ENCODE results near the gene NATD1. TPM values are rescaled to one million over a fixed set of nuclear protein-coding genes. Genes with fewer than 3 reads are reported as not detected.

NATD1 gene
- polyA plus RNA-seq, 1 of the 3 experiments (the other 2 are of a cell fraction): 3.9 TPM

GRCh38 chr17:21215935-21216334 lies 37.3 kb downstream of the NATD1 start:
- Histone ChIP-seq H4K20me1 (ENCODE audit: insufficient read depth) (peaks cover 23% of the 10 kb centered on the region), H3K9ac (no peak overlapping the region), H3K27ac (ENCODE audit: low read depth in 2 of 2, low read length in 1 of 2) (no peak overlapping the region), H3K4me1 (ENCODE audit: control insufficient read depth in 1 of 2, insufficient read depth in 2 of 2, low read depth in 1 of 2, low read length in 1 of 2) (peaks cover 10 to 25% of the 10 kb centered on the region in 2 experiments; a peak in 2 of 4 replicates), H3K9me2 (no peaks in the 10 kb centered on the region), H3K36me3 (replicated peaks in 1 of 2; ENCODE audit: control insufficient read depth in 1 of 2, insufficient read depth in 2 of 2, low read length in 1 of 2) (peaks cover 4 to 6% of the 10 kb centered on the region in 2 experiments), H3K4me2 (0 out of 2 replicates have a peak overlapping the region, but pooled peaks have one; percentile 91), H3K79me2 (ENCODE audit: insufficient read depth) (peaks cover 76% of the 10 kb centered on the region), H3K4me3 (ENCODE audit: low read depth in 2 of 2, low read length in 1 of 2) (no peak overlapping the region), H3K27me3 (ENCODE audit: insufficient read depth) (no peaks in the 10 kb centered on the region), H3F3A (replicated peaks; ENCODE audit: insufficient read depth) (no peaks in the 10 kb centered on the region), H3K9me3 (no peaks in the 10 kb centered on the region), H2AFZ (ENCODE audit: low read depth) (no peak overlapping the region)
- no peak for DNase-seq
- WGBS (ENCODE audit: low lambda C conversion rate): 97% methylated on average over 5 of the region's 6 CpGs
- ChIA-PET POLR2A (no interaction called here), CTCF (interaction anchor here (1.5 kb wide), 1 partner anchor 87 kb away, joined by 5 read pairs; no protein-coding TSS in a partner anchor)
- no peak for TF ChIP-seq MEF2A (IDR thresholded peaks at IDR 0.05; ENCODE audit: borderline replicate concordance, low read depth)
- no peak for TF ChIP-seq TCF12 (IDR thresholded peaks at IDR 0.05)
- no peak for TF ChIP-seq YY1 (IDR thresholded peaks at IDR 0.05; ENCODE audit: low read depth)

- POLR2A ChIA-PET: interaction anchor here (1.3 kb wide), 1 partner anchor 61 kb away, joined by 4 read pairs; no protein-coding TSS in a partner anchor
- Histone ChIP-seq H4K20me1 (ENCODE audit: insufficient read depth) (peaks cover 33% of the 10 kb centered on the region), H3K27me3 (ENCODE audit: insufficient read depth) (no peaks in the 10 kb centered on the region), H2AFZ (ENCODE audit: low read depth) (peak overlapping the region; percentile 89), H3K9me2 (no peaks in the 10 kb centered on the region), H3K9ac (peak overlapping the region; percentile 99), H3K4me3 (ENCODE audit: low read depth in 2 of 2, low read length in 1 of 2) (peak overlapping the region; percentile 97 to 99), H3K4me2 (peak overlapping the region; percentile 91), H3K36me3 (replicated peaks in 1 of 2; ENCODE audit: control insufficient read depth in 1 of 2, insufficient read depth in 2 of 2, low read length in 1 of 2) (peaks cover 12 to 14% of the 10 kb centered on the region in 2 experiments), H3K4me1 (ENCODE audit: control insufficient read depth in 1 of 2, insufficient read depth in 2 of 2, low read depth in 1 of 2, low read length in 1 of 2) (peaks cover 10 to 25% of the 10 kb centered on the region in 2 experiments; a peak in 2 of 4 replicates), H3K27ac (ENCODE audit: low read depth in 2 of 2, low read length in 1 of 2) (peak overlapping the region; percentile 91 to 95), H3F3A (replicated peaks; ENCODE audit: insufficient read depth) (no peaks in the 10 kb centered on the region), H3K79me2 (ENCODE audit: insufficient read depth) (peaks cover 86% of the 10 kb centered on the region), H3K9me3 (no peaks in the 10 kb centered on the region)
- TF ChIP-seq MAX (IDR thresholded peaks at IDR 0.05; ENCODE audit: low read depth): peak; percentile 6; the same call in 1 of the 2 replicates
- TF ChIP-seq PBX3 (IDR thresholded peaks at IDR 0.05): no peak
- TF ChIP-seq FOXM1 (IDR thresholded peaks at IDR 0.05; ENCODE audit: low read depth): no peak
- TF ChIP-seq EP300 (IDR thresholded peaks at IDR 0.05; ENCODE audit: borderline replicate concordance in 1 of 2, low read depth in 1 of 2, low read length in 1 of 2): no peak
- no peak for TF ChIP-seq RCOR1 (IDR thresholded peaks at IDR 0.05; ENCODE audit: low read length)
- CTCF ChIA-PET: interaction anchor here (0.9 to 2.9 kb wide), 4 partner anchors 14 to 95 kb away, joined by 4 to 16 read pairs (median 4); no protein-coding TSS in a partner anchor
- WGBS (ENCODE audit: low lambda C conversion rate): 42% methylated on average over 19 of the region's 23 CpGs
- no peak for DNase-seq
Measured at GRCh38 chr17:21214777-21215541, 38.3 kb downstream of the NATD1 start.

All from SK-N-SH (cell line).